DND-41 (cell line): Measurements from ENCODE around the gene FAM24A.

Experiments used
- EZH2 ChIP-seq: IDR thresholded peaks from 3 replicates; pipeline ENCODE4 v1.6.1; 2012; ENCODE audit warnings: borderline replicate concordance, low read depth, mild to moderate bottlenecking, moderate library complexity, low read length, inconsistent platforms; ENCODE audit not compliant: severe bottlenecking
- TF ChIP-seq, protein P1 (sequence below): IDR thresholded peaks from 2 replicates; pipeline ENCODE4 v1.5.1; 2012; ENCODE audit warnings: borderline replicate concordance, low read length, moderate library complexity, mild to moderate bottlenecking; ENCODE audit not compliant: poor library complexity, severe bottlenecking; ENCODE audit errors: extremely low read depth

DNA sequence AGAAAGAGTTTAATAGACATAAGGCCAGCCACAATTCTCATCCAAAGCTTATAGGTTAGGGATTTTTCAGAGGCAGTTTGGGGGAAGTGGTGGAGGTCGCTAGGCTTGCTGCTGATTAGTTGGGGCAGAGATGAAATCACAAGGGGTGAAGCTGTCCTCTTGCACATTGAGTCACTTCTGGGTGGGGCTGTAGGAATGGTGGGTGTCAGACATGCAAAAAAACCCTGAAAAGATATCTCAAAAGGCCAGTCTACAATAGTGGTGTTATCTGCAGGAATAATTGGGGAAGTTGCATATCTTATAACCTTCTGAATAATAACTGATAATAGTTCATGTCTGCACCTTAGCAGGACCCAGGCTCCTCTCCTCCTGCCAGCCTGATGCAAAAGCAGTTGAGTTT is 33.1 kb upstream of the FAM24A start:
- TF ChIP-seq, protein P1, sequence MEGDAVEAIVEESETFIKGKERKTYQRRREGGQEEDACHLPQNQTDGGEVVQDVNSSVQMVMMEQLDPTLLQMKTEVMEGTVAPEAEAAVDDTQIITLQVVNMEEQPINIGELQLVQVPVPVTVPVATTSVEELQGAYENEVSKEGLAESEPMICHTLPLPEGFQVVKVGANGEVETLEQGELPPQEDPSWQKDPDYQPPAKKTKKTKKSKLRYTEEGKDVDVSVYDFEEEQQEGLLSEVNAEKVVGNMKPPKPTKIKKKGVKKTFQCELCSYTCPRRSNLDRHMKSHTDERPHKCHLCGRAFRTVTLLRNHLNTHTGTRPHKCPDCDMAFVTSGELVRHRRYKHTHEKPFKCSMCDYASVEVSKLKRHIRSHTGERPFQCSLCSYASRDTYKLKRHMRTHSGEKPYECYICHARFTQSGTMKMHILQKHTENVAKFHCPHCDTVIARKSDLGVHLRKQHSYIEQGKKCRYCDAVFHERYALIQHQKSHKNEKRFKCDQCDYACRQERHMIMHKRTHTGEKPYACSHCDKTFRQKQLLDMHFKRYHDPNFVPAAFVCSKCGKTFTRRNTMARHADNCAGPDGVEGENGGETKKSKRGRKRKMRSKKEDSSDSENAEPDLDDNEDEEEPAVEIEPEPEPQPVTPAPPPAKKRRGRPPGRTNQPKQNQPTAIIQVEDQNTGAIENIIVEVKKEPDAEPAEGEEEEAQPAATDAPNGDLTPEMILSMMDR: no peak
- TF ChIP-seq EZH2: no peak
